Right kidney (tissue), 1 donor: ENCODE data around the gene ERVH48-1.
"Not testable (repeated sequence)": the region's sequence is repeated elsewhere in the genome, so short reads cannot be mapped to it uniquely, and the experiment has no call there.

ENCODE experiments used
- DNase-seq: peaks from one replicate; pipeline ENCODE4 v3.0.0-alpha.2; 2016

ERVH48-1 gene

GRCh38 chr21:42906233-42906632, 19.2 kb downstream of the ERVH48-1 start:
- DNase-seq: no peak

DNA sequence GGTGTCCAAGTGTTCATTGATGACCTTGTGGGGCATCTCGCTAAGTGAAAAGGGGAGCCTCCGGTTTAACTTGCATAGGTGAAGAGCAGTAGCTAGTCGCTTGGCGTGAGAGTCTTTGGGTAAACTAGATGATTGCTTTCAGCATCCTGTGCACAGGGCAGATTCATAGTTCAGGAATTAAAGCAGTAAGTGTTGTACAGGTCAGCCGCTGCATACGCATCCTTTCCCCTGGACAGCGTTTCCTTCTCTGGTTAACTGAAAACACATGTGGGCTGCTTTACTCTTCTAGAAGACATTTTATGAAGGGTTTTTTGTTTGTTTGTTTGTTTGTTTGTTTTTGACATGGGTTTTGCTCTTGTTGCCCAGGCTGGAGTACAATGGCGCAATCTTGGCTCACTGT, 20.2 kb downstream of the ERVH48-1 start:
- no peak for DNase-seq

DNA sequence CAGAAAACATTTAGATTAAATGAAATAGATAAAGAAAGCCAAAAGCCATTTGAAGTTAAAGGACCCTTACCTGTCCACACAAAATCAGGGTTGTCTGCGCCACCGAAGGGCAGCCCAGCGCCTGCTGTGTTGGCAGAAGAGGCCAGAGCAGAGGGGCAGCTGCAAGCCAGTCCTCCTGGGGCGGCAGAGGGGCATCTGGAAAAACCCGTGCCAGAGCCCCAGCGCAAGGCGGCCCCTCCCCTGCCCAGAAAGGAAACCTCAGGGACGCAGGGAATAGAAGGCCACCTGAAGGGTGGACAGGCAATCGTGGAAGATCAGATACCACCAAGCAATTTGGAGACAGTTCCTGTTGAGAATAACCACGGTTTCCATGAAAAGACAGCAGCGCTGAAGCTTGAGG, 21.6 kb downstream of the ERVH48-1 start:
- DNase-seq: no peak

GRCh38 chr21:42900446-42900845, 25.0 kb downstream of the ERVH48-1 start:
- DNase-seq: no peak

DNA sequence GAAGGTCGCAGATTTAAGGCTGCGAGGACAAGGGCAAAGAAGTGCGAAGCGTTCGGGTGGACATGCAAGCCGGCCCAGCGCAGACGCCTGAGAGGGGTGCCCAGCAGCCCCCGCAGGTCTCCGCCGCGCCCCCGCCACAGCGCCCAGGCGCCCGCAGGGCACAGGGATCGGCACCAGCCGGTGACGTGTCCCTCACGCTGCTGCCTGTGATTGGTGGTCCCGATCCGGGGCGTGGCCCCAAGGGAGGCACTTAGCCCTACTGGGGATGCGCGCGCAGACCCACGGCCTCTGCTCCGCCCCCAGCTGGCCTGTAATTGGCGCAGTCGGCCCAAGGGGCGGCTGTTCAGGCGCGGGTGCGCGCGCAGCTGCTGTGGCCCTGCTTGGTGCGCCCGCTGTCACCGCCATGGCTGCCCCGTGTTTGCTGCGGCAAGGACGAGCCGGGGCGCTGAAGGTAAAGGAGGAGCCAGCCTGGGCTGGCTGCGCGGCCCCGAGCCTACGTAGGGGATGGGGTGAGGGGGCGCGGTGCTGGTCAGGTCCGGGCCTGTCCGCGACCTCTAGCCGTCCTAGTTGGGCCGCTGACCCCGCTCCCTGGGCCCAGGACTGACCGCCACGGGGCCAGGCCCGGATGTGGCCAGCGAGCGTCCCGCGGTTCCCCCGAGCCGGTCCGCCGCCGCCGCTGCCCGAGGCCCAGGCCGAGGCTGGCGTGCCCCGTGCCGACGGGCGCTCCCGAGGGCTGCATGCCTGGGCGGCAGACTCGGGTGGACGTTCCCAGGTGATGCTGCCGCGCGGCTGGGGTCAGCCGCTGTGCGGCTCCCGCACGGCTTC, 32.3 kb downstream of the ERVH48-1 start, which contains the start of gene NDUFV3:
NDUFV3 (plus strand) TSS at position 379 of the 825 bp plus-strand sequence; CDS start at position 404, 25 bp downstream.
- peak; percentile 98 for DNase-seq

GRCh38 chr21:42892582-42892930, 32.9 kb downstream of the ERVH48-1 start:
- no peak for DNase-seq

DNA sequence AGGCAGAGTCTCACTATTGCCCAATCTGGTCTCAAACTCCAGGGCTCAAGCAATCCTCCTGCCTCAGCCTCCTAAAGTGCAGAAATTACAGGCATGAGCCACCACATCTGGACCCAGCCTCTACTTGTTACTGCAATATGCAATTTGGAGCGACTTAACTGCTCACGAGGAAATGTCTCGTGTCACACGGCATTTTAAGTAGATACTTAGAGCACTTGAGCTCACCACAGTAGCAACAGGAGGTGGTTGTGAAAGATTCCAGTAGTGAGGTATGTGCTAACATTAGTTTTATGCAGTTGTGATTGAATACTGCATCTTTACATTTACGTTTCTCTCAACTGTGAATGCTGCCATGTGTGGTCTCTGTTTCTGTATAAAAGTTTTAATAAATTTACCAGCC, 38.1 kb downstream of the ERVH48-1 start:
- no peak for DNase-seq

- no peak for DNase-seq
Observed at GRCh38 chr21:42883921-42884320, 41.5 kb downstream of the ERVH48-1 start.

- DNase-seq: no peak
Observed at GRCh38 chr21:42880352-42880751, 45.1 kb downstream of the ERVH48-1 start.

- DNase-seq: peak; percentile 94
Observed at GRCh38 chr21:42878993-42879787, 46.2 kb downstream of the ERVH48-1 start, which contains the start of gene WDR4. WDR4 (minus strand) TSS chr21:42879539; CDS start chr21:42879495, 44 bp downstream.

- DNase-seq: no peak
Observed at GRCh38 chr21:42878678-42878992, 46.8 kb downstream of the ERVH48-1 start.

GRCh38 chr21:42875811-42876210, 49.6 kb downstream of the ERVH48-1 start:
- not testable (repeated sequence) for DNase-seq

GRCh38 chr21:42873096-42873495, 52.3 kb downstream of the ERVH48-1 start:
- no peak for DNase-seq

GRCh38 chr21:42868196-42868595, 57.2 kb downstream of the ERVH48-1 start:
- no peak for DNase-seq
